Fibroblast of upper back skin (primary cell): ENCODE data around the gene ZNF609.
"Not testable (repeated sequence)": the region's sequence is repeated elsewhere in the genome, so short reads cannot be mapped to it uniquely, and the experiment has no call there.

Experiments used
- DNase-seq: peaks from one replicate; pipeline ENCODE4 v3.0.0-alpha.2; 2013

ZNF609 gene

DNA sequence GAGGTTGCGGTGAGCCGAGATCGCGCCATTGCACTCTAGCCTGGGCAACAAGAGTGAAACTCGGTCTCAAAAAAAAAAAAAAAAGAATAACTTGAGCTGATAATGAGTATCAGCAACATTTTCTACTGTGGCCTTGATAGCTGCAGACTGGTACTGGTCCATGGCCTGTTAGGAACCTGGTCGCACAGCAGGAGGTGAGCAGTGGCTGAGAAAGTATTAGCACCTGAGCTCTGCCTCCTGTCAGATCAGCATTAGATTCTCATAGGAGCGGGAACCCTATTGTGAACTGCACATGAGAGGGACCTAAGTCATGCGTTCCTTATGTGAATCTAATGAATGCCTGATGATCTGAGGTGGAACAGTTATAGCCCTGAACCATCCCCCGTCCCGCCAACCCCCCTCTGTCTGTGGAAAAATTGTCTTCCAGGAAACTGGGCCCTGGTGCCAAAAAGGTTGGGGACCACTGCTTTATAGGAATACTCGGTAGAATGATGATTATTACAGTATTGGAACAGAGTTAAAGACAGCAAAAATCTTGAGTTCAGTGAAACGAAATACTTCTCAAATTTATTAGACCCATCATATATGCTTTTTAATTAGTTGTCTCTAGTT lies 126.0 kb downstream of the ZNF609 start:
- no peak for DNase-seq

DNA sequence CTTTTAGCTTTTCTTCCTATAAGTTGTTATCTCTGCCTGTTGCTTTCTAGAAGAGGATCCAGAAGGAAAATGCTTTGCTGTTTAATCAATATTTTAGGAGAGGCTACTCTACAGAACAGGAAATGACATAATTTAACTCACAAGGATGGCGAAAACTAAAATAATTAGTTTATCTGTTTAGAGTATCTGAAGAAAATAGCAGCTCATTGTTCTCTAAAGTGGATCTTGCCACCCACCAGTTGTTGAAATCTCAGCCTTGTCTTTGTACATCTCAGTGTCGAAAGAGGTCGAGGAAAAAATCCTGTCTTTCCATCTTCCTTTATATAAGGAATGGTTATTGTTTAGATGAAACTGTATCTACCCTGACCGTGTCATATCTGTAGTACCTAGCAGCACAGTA lies 126.6 kb downstream of the ZNF609 start:
- no peak for DNase-seq

DNA sequence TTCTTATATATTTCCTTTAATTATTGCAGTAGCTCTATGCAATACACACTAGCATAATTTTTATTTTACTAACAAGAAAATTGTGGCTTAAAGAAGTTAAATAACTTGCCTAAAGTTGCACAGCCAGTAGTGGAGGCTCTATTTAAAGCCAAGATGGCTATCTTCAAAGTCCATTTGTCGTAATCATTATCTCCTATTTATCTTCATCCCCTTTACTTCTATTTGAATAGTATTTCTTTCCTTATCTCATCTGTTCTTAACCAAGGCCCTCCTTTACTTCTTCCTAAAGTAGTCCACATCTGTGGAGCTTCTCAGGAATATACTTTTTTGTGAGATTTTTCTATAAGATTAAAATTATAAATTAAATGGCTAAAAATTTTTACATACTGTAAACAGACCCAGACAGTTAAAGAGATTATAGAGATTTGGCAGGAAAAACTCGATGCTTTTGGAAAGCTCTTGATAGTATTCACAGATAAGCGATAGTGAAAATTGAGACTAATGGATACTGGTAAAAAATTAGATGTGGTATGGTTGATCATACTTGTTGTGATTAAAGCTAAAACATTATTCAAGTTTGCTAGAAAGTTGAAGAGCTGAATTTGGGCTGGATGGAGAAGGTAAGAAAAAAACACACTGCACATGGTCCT lies 129.2 kb downstream of the ZNF609 start:
- no peak for DNase-seq

GRCh38 chr15:64592845-64593244 lies 132.5 kb downstream of the ZNF609 start:
- not testable (repeated sequence) for DNase-seq

GRCh38 chr15:64596701-64597476 lies 136.5 kb downstream of the ZNF609 start:
- DNase-seq: peak; percentile 33

DNA sequence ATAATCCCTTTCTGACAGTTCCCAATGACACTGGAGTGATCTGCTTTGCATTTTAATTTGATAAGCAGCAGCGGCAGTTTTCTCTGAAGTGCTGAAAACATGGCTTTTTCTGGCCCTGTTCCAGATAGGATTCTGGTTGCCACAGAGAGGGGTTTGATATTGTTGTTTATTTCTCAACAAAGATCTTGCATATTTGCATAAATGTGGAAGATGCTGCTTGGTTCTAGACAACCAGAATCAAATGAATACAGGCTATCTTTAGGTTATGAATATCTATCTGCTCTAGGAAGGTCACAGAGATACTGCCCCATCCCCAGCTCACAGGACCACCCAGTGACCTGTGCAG lies 137.1 kb downstream of the ZNF609 start:
- no peak for DNase-seq

DNA sequence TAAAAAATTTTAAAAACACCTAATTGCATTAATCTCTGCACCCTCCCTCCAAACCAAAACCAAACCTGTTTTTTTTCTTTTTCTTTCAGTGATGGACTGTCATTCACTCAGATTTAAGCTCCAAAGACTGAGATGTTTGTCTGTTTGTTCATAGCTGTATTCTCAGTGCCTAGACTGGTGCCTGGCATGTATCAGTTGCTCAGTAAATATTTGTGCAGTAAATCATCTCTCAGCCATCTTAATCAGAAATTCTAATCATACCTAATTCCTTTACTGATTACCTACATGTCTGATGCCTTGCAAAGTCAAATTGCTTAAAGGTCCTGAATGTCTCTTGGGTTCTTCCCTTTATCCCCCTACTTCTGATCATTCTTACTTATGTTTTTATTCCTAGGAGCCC lies 138.8 kb downstream of the ZNF609 start:
- no peak for DNase-seq

GRCh38 chr15:64599716-64600115 lies 139.3 kb downstream of the ZNF609 start:
- peak; percentile 35 for DNase-seq

DNA sequence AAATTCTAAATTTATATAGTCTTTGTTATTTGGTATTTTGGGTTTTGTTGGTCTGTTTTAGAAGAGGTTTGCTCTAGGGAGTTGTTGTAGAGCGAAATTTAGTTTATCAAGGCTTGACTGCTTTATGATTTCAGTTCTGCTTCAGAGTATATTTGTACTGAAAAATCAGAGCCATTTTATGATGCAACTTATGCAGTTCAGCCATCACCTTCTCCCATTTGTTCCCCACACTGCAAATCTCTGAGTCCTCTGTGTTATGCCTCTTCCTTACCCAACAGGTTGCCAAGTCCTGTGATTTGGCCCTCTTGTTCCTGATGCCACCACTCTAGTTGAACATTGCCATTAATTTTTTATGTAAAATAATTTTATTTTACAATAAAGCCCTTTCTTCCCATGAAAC lies 140.4 kb downstream of the ZNF609 start:
- no peak for DNase-seq

- DNase-seq: peak; percentile 36
These were observed 143.9 kb downstream of the ZNF609 start for GRCh38 chr15:64604319-64604718.

DNA sequence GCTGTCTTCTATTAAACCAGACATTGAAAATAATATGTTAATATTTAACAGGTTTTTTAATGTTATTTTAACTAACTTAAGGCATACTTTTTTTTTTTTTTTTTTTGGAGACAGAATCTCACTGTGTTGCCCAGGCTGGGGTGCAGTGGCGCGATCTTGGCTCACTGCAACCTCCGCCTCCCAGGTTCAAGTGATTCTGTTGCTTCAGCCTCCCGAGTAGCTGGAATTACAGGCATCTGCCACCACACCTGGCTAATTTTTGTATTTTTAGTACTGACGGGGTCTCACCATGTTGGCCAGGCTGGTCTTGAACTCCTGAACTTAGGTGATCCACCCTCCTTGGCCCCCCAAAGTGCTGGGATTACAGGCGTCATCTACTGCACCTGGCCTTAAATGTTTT lies 147.0 kb downstream of the ZNF609 start:
- DNase-seq: not testable (repeated sequence)

- no peak for DNase-seq
These were observed 150.0 kb downstream of the ZNF609 start for GRCh38 chr15:64610257-64610919.

GRCh38 chr15:64611085-64611725 lies 150.8 kb downstream of the ZNF609 start:
- DNase-seq: no peak

- no peak for DNase-seq
These were observed 154.1 kb downstream of the ZNF609 start for GRCh38 chr15:64614519-64614918.

GRCh38 chr15:64617727-64618126 lies 157.3 kb downstream of the ZNF609 start:
- DNase-seq: no peak

GRCh38 chr15:64618138-64618537 lies 157.8 kb downstream of the ZNF609 start:
- DNase-seq: no peak

GRCh38 chr15:64618540-64618939 lies 158.2 kb downstream of the ZNF609 start:
- DNase-seq: no peak

GRCh38 chr15:64619880-64620839 lies 159.8 kb downstream of the ZNF609 start:
- DNase-seq: peak; percentile 90

GRCh38 chr15:64621056-64621455 lies 160.7 kb downstream of the ZNF609 start:
- DNase-seq: no peak

DNA sequence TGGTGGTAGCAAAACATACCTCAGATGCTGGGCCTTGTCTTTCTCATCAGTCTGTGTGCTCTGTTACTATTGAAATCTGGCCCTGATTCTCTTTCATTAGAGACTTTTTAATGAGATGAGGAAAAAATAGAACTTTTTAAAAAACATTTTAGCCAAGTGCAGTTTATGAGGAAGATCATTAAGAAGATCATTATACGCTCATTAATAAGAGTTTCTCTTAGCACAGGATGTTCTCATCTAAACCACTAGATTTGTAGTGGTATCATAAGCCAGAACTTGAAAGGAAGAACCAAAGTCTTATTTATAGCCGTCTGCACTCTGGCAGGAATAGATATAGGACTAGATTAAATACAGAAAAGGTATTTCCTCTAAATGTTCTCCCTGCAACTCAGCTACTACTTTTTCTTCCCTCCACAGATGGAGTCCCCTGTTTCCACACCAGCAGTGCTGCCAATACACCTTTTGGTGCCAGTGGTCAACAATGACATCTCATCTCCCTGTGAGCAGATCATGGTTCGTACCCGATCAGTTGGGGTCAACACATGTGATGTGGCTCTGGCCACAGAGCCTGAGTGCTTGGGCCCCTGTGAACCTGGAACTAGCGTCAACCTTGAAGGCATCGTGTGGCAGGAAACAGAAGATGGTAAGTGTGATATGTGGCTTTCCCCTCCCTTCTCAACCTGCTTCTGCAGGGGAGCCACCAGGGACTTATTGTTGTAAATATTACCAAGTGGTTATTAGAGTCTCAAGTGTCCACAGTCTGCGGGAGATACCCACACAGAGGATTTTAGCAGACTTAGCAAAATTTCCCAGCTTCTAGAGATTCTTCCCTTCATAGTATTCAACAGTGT lies 162.3 kb downstream of the ZNF609 start:
- DNase-seq: no peak
